Memory B cell (primary cell): ENCODE measurements around the gene SNAPC4.
A peak's percentile ranks its signal among the peaks of the same experiment; 100 is the strongest.
"Not testable (repeated sequence)": the region's sequence is repeated elsewhere in the genome, so short reads cannot be mapped to it uniquely, and the experiment has no call there.

Source experiments
- ATAC-seq: fragments of 150-1000 bp; cut with Tn5 transposase; 2 replicates; pipeline ENCODE4 v1.10.0; 2021; ENCODE audit warnings: low read depth, mild to moderate bottlenecking, moderate library complexity
- DNase-seq, 2 donors: peaks; one replicate each; pipeline ENCODE4 v3.0.0; 2022; ENCODE audit warnings: low spot score in 2 of 2
- H3K27ac Mint-ChIP-seq: one replicate; pipeline ENCODE4 v1.8.0; 2022; ENCODE audit warnings: mild to moderate bottlenecking, moderate library complexity, mixed read lengths
- H3K27me3 Mint-ChIP-seq: one replicate; pipeline ENCODE4 v1.8.0; 2022; ENCODE audit warnings: mixed read lengths
- H3K36me3 Mint-ChIP-seq: one replicate; pipeline ENCODE4 v1.8.0; 2022; ENCODE audit warnings: mild to moderate bottlenecking, mixed read lengths
- H3K4me1 Mint-ChIP-seq: one replicate; pipeline ENCODE4 v1.8.0; 2022; ENCODE audit warnings: mixed read lengths
- H3K4me3 Mint-ChIP-seq: one replicate; pipeline ENCODE4 v1.8.0; 2022; ENCODE audit warnings: mild to moderate bottlenecking, moderate library complexity, mixed read lengths
- H3K9me3 Mint-ChIP-seq: one replicate; pipeline ENCODE4 v1.8.0; 2022; ENCODE audit warnings: mixed read lengths

The SNAPC4 gene

DNA sequence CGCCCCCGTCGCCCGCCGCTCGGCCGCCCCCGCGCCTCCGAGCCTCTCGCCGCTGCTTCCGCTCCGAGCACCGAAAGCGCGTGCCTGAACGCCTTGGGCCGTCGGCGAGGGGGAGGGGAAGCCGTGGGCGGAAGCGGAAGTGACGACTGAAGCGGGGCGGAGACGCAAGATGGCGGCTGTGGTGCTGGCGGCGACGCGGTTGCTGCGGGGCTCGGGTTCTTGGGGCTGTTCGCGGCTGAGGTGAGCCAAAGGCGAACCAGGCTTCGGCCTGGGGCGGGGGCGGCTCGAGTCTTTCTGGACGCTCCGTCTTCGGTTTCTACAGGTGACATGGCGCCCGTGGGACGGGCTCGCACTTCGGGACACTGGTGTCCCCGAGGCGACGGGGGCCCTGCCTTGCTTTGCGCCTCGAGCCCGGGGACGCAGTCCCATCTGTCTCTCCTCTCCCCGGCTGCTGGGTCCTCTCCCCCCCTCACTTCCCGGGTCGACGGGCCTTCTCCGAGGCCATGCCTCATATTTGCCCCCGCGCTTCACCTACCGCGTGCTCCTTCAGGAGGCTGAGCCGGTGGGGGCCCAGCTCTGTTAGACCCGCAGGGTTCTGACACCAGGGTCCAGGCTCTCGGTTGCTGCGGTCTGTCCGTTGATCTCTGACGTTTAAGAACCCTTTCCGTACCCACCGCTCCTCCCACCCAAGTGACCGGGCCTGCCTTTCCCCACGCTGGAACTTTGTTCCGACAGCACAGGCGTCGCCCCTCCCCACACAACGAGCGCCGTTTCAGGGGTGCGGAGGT, 10.7 kb upstream of the SNAPC4 start, which contains the start of the genes ENTR1 and PMPCA:
TSS of gene ENTR1 (minus strand) at position 115 of the 788 bp plus-strand sequence. CDS start 217 bp downstream, outside the sequence.
TSS of gene PMPCA (plus strand) at position 159 of the 788 bp plus-strand sequence. CDS start at position 170, 11 bp downstream.
- Mint-ChIP-seq H3K4me1 (peaks cover 25% of the 10 kb centered on the region), H3K36me3 (peaks cover 28% of the 10 kb centered on the region), H3K27ac (peak within 1 kb of the TSS; percentile 94), H3K27me3 (no peaks in the 10 kb centered on the region), H3K4me3 (peak within 1 kb of the TSS; percentile 88), H3K9me3 (peaks cover 5% of the 10 kb centered on the region)
- ATAC-seq (peak; percentile 83), DNase-seq (peak; percentile 95 to 97)

DNA sequence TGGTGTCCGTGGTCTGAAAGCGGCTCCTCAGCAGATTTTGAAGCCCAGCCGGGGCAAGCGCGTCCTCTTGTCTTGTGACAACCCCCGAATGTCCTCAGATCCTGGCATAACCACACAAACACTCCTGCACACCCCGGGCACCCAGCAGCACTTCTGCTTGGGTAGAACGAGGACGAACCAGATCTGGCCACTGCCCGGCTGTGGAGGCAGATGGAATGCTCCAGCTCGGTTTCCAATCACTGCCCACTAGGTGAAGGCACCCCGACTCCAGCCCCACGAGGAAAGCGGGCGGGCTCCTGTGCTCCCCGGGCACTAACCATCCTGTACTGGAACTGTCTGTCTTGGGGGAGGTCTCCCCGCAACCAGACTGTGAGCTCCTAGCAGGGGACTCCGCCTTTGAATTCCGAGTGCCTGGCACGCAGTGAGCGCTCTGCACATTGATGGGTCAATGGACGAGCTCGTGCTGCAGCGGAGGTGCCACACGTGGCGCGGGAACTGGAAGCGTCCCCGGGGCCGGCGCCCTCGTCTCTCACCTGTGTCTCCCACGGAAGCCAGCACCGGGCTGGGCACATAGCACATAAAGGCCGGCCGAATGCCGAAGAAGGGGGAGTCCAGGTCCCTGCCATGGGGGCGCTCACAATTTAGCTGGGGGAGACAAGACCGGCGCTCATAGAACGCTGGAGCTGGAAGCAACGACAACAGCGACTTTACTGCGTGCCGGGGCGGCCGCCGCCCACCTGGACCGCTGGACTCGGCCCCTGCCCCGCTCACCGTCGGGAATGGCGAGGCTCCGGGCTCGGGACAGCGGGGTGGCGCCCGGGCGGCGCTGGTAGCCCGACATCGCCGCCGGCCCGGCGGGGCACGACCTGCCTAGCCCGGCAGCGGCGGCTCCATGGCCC, 9.8 kb upstream of the SNAPC4 start:
- no peaks in the 10 kb centered on the region for H3K27me3 Mint-ChIP-seq
- peaks cover 5% of the 10 kb centered on the region for H3K9me3 Mint-ChIP-seq
- peak in 1 of 2 donors; percentile 45 for DNase-seq
- ATAC-seq = peak; percentile 39
- H3K4me1 Mint-ChIP-seq = peaks cover 29% of the 10 kb centered on the region
- H3K36me3 Mint-ChIP-seq = peaks cover 26% of the 10 kb centered on the region
- H3K4me3 Mint-ChIP-seq = peak overlapping the region; percentile 88
- H3K27ac Mint-ChIP-seq = peak overlapping the region; percentile 94

DNA sequence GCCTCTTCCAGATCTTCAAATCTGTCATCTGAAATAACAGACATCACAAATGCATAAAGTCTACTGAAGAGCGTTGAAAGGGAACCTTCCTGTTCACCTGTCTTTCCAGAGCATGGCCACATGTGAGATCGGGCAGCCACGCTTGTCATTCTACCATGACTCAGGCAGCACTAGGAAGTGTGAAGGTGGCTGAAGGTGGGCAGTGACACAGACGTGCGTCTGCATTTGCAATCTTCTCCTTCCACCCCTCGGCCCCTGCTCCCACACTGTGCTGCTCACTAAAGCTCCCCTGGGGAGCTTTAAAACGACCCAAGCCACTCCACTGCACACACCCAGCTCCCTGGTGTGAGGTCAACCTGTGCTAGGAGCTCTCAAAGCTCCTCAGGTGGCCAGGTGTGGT, 7.9 kb upstream of the SNAPC4 start:
- H3K9me3 Mint-ChIP-seq = peaks cover 5% of the 10 kb centered on the region
- DNase-seq (no peak), ATAC-seq (no peak)
- peaks cover 12% of the 10 kb centered on the region for H3K36me3 Mint-ChIP-seq
- H3K4me3 Mint-ChIP-seq = no peak overlapping the region
- peak overlapping the region; percentile 68 for H3K27ac Mint-ChIP-seq
- no peaks in the 10 kb centered on the region for H3K27me3 Mint-ChIP-seq
- peaks cover 42% of the 10 kb centered on the region for H3K4me1 Mint-ChIP-seq

DNA sequence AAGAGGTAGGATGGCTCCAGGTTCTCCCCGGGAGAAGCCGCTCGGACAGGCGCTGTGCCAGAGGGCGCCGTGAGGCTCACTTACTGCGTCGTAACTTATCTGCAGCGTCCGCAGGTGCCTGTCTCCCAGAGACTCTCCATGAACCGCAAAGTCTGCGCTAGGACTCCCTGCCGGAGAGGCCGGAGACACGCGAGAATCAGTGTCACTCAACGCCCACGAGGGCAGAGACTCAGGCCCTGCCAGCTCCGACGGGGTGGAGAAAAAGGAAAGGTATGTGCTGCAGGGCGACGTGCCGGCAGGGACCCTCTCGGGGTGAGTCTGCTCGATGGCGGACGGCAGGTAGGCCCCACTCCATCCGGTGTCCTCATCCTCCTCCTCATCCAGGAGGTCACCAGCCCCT, 7.1 kb upstream of the SNAPC4 start:
- H3K27ac Mint-ChIP-seq, H3K4me3 Mint-ChIP-seq, ATAC-seq, H3K27me3 Mint-ChIP-seq, DNase-seq, H3K9me3 Mint-ChIP-seq: not testable (repeated sequence)
- H3K4me1 Mint-ChIP-seq = peaks cover 42% of the 10 kb centered on the region
- H3K36me3 Mint-ChIP-seq = peaks cover 12% of the 10 kb centered on the region

DNA sequence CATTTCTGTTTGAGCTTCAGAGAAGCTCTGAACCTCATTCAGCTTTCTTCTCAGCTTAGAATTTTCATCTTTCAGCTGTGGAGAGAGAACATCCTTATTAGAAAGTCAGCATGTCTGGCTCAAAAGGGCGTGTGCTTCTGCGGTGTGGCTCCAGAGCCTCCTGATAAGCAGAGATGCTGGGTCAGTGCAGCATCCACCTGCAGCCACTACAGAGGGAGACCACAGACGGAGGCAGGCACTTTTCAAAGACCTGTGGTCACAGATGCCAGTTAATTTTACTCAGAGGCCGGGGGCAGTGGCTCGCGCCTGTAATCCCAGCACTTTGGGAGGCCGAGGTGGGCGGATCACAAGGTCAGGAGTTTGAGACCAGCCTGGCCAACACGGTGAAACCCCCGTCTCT, 5.9 kb upstream of the SNAPC4 start:
- not testable (repeated sequence) for H3K27me3 Mint-ChIP-seq, DNase-seq, H3K4me3 Mint-ChIP-seq, H3K27ac Mint-ChIP-seq, ATAC-seq, H3K9me3 Mint-ChIP-seq
- H3K4me1 Mint-ChIP-seq = peaks cover 39% of the 10 kb centered on the region
- H3K36me3 Mint-ChIP-seq = peaks cover 12% of the 10 kb centered on the region

DNA sequence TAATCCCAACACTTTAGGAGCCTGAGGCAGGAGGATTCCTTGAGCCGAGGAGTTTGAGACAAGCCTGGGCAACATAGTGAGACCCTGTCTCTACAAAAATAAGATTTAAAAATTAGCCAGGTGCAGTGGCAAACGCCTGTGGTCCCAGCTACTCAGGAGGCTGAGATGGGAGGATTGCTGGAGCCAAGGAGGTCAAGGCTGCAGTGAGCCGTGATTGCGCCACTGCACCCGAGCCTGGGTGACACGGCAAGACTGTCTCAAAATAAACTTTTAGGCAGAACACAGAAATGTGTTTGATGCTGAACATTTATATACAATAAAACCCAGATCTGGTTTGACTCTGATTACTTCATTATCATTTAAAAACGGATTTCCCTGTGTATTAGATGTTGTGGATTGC, 5.5 kb upstream of the SNAPC4 start:
- H3K4me3 Mint-ChIP-seq = no peak overlapping the region
- peak overlapping the region; percentile 95 for H3K27ac Mint-ChIP-seq
- H3K4me1 Mint-ChIP-seq = peaks cover 39% of the 10 kb centered on the region
- H3K9me3 Mint-ChIP-seq = peaks cover 5% of the 10 kb centered on the region
- H3K27me3 Mint-ChIP-seq = no peaks in the 10 kb centered on the region
- ATAC-seq (no peak), DNase-seq (no peak)
- peaks cover 12% of the 10 kb centered on the region for H3K36me3 Mint-ChIP-seq

DNA sequence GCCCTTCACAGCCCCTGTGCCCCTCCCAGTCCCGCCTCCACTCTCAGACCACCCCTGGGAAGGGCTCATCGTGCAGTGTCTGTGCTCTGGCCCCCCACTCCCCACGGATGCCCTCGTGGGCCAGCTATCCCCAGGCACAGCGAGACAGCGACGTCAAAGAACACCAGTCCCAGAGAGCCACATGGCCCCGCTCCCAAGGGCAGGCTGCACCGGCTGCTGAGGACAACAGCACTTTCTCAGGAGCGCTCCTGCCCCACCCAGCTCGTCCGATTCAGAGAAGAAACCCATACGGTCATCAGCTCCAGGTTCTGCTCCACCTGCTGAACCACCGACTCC, 4.8 kb upstream of the SNAPC4 start:
- ATAC-seq = no peak
- peaks cover 12% of the 10 kb centered on the region for H3K36me3 Mint-ChIP-seq
- no peaks in the 10 kb centered on the region for H3K27me3 Mint-ChIP-seq
- peaks cover 36% of the 10 kb centered on the region for H3K4me1 Mint-ChIP-seq
- H3K9me3 Mint-ChIP-seq = peaks cover 5% of the 10 kb centered on the region
- H3K27ac Mint-ChIP-seq = peak overlapping the region; percentile 95
- H3K4me3 Mint-ChIP-seq = peak overlapping the region; percentile 72
- DNase-seq = no peak

DNA sequence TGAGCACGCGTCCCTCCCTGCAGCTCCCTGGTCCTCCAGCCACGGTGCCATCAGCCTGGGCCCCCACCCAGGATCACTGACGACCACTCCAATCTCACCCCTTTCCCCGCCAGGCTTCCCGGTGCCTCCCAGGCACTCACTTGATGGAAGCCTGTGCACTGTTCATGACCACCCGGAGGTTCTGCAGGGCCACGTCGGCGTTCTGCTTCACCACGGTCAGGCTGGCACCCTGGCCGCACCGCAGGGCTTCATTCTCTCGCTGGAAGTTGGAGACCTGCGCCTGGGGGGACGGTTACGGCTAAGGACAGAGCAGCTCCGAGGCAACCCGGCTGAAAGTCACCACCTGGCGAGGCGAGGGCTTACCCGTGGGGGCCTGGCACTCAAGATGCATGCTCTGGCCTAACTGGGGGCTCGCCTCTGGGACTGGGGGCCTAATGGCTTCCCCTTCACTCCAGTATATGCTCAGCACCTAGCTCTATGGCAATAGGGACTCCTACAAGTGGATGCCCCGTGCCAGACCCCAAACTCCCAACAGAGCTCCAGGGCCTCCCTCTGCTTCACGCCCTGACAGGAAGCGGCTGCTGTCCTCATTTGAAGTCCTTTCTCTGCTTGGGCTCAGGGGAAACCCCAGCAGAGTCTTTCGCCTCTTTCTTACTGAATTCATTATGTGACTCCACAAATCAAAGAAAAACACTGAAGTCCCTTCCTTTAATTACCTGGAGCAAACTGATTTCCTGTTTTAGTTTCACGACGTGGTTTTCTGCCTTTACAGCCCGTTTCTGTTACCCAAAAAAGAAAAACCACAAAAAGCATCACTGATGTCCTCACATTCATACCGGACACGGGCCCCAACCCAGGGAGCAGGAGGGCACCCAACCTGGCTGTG, 4.2 kb upstream of the SNAPC4 start:
- no peak for ATAC-seq
- H3K36me3 Mint-ChIP-seq = peaks cover 12% of the 10 kb centered on the region
- DNase-seq = peak in 1 of 2 donors; percentile 26
- peaks cover 5% of the 10 kb centered on the region for H3K9me3 Mint-ChIP-seq
- peak overlapping the region; percentile 72 for H3K4me3 Mint-ChIP-seq
- H3K27ac Mint-ChIP-seq = peak overlapping the region; percentile 95
- H3K4me1 Mint-ChIP-seq = peaks cover 36% of the 10 kb centered on the region
- no peaks in the 10 kb centered on the region for H3K27me3 Mint-ChIP-seq

DNA sequence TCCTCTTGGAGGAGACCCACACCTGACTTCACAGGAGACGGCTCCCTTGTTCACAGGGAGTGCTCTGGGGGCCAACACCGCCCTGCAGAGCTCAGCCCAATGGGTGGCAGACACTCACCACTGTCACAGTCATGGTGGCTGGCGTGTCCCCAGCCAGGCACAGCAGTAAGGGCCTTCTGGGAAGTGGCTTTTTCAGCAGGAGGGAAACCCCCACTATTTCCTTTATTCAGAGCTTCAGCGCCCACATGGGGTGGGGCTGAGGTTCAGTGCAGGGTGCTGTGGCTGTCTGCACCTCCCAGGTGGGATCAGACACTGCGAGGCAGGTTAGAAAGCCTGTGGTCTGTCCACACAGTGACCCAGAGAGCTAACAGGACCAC, 3.6 kb upstream of the SNAPC4 start:
- Mint-ChIP-seq H3K4me3 (peak overlapping the region; percentile 72), H3K36me3 (peaks cover 7% of the 10 kb centered on the region), H3K27me3 (no peaks in the 10 kb centered on the region), H3K4me1 (peaks cover 37% of the 10 kb centered on the region), H3K27ac (peak overlapping the region; percentile 95), H3K9me3 (peaks cover under 1% of the 10 kb centered on the region)
- ATAC-seq (peak; percentile 86), DNase-seq (peak; percentile 47 to 70)

DNA sequence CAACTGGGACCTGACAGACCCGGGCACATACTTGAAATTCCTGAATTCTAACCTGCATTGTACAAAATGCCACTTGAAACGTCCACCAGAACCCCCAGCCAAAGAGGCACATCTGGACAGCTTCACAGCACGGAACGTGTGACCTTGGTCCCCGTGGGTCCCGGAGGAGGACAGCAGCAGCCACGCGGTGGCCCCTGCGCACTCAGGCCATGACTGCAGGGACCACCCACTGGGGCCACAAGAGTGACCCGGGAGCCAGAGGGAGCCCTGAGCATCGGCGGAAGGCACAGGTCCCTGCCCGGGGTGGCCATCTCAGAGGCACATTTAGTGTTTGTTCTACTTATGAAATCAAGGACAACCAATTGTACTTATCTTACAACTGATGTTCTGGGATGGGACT, 2.1 kb upstream of the SNAPC4 start:
- Mint-ChIP-seq H3K27me3 (no peaks in the 10 kb centered on the region), H3K4me3 (no peak overlapping the region), H3K36me3 (peaks cover 4% of the 10 kb centered on the region), H3K27ac (no peak overlapping the region), H3K4me1 (peaks cover 28% of the 10 kb centered on the region), H3K9me3 (no peaks in the 10 kb centered on the region)
- ATAC-seq = no peak
- no peak for DNase-seq

DNA sequence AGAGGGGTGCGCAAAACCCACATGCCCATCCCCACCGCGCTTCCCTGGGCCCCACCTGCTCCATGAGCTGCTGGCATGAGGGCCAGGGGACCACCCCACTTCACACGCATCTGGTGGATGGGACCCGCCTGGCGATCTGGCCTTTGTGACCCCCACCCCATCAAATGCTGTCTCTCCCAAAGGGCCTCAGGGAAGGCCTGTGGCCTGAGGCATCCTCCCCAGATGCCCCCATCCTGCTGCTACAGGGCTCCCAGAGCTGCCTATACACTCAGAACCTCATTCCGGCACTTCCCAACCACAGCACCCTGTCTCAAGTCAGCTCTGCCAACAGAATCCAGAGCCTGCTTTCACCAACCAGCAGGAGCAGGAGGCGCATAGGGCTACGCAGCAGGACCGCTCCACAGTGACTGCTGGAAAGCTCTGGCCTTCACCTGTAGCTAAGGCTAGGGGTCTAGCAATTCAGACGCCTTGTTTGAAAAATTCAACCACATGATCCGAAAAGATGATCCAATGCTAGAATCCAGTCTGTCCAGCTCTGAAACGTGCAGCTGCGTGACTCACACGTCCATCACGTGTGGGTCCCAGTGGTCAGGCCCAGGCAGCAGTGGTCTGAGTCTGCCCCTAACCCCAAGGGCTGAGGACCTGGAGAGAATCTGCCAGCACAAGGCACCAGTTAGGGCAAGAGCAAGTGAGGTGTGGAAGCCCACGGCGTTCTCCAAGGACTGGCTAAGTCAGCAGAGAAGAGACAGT, 1.4 kb upstream of the SNAPC4 start:
- ATAC-seq (no peak), DNase-seq (no peak)
- Mint-ChIP-seq H3K27ac (no peak overlapping the region), H3K36me3 (peaks cover 2% of the 10 kb centered on the region), H3K27me3 (no peaks in the 10 kb centered on the region), H3K4me3 (peak overlapping the region; percentile 52), H3K9me3 (no peaks in the 10 kb centered on the region), H3K4me1 (peaks cover 28% of the 10 kb centered on the region)

DNA sequence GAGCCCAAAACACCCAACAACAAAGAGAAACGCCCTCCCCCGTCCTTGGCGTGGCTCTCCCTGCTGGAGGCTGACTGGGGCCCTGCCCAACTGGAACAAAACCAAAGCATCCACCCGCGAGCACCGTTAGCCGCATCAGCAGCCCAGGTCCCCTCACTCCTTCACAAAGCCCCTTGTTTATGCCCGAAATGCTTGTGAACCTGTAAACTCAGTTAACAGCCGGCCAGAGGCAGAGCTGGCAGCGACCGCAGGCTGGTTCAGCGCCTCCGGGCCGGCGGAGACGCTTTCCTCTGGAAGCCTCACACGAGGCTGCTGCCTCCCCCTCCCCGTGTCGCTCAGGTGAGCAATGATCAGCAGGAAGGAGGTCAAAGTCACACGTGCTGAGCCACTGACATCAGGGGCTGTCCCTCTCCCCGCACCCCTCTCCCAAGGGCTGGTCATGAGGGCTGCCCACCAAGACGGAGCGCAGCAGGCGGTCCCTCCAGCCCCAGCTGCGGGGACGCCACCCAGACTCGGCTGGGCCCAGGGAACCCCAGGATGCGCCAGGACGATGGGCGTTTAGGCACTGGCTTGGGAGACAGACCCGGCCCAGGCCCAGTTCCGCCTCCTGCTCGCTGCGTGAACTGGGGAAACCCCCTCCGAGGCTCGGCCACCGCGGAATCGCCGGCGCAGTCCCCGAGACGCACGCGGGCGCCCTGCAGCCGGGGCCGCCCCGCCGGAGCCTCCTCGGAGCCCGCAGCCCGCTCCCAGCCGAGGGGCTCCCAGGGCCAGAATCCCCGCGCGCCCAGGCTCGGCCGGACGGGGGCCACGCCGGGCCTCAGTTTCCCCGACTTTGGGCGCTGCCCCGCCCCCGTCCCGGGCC, 563 bp downstream of the SNAPC4 start:
- Mint-ChIP-seq H3K4me3 (peak overlapping the region; percentile 79), H3K27me3 (no peaks in the 10 kb centered on the region), H3K9me3 (no peaks in the 10 kb centered on the region), H3K27ac (peak overlapping the region; percentile 14), H3K36me3 (peaks cover 2% of the 10 kb centered on the region), H3K4me1 (peaks cover 21% of the 10 kb centered on the region)
- ATAC-seq = peak; percentile 21
- peak in 1 of 2 donors; percentile 47 for DNase-seq
